EH (cell line): ENCODE data around the gene ME2.
"Not testable (repeated sequence)": the region's sequence is repeated elsewhere in the genome, so short reads cannot be mapped to it uniquely, and the experiment has no call there.

Source experiments
- DNase-seq: peaks from one replicate; pipeline ENCODE4 v3.0.0-alpha.2; 2015; ENCODE audit warnings: low read depth

The ME2 gene

DNA sequence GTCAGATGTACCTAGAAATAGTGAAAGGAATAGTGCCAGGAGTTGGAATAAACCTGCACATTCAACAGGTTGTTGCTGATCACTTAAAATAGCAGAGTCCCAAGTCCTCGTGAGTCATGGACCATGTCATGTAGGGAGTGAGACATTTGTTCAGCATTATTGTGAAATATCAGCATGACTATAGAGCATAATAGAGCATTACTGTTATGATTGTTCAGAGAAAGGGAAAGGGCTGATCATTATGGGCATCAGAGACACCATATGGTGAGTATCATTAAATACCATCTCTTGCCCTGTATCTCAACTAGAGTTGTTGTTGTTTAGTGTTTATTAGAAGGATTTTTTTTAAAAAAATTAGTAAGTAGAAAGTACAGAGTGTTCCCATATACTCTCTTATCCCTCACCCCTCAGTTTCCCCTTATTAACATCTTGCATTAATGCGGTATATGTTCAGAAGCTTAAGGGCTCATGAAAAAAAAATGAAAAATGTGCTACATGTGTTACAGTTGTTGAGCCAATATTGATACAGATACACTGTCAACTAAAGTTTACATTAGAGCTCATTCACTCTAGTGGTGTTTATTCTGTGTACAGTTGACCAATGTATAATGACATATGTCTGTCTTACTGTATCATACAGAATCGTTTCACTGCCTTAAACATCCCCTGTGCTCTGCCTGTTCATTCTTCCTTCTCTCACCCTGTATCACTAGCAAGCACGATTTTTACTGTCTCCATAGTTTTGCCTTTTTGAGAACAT, 94.6 kb downstream of the ME2 start:
- peak; percentile 67 for DNase-seq

DNA sequence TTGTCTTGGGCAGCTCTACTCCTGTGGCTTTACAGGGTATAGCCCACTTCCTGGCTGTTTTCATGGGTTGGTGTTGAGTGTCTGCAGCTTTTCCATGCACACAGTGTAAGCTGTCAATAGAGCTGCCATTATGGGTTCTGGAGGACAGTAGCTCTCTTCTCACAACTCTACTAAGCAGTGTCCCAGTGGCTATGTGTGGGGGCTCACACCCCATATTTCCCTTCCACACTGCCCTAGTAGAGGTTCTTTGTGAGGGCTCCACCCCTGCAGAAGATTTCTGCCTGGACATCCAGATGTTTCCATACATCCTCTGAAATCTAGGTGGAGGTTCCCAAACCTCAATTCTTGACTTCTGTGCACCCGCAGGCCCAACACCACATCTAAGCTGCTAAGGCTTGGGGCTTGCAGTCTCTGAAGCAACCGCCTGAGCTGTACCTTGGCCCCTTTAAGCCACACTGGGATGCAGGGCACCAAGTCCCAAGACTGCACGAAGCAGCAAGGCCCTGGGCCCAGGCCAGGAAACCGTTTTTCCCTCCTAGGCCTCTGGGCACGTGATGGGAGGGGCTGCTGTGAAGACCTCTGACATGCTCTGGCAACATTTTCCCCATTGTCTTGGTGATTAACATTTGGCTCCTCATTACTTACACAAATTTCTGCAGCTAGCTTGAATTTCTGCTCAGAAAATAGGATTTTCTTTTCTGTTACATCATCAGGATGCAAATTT, 98.3 kb downstream of the ME2 start:
- no peak for DNase-seq

DNA sequence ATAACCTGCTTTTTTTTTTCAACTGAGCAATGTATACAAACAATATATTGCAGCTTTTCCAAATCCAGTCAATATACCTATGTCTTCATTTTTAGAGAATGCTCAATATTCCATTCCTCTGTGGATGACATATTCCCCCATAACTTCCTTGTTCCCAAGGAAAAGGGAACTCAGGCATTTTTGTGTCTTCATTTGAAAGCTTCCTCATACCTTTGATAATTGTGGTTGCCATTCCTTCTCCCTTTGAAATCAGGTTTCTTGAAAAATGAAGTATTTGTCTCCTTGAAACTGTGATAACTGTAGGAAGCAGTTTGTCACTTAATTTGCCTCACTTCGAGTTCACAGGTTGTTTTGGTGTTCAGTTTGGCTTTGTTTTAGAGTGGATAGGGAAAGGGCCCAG, 102.5 kb downstream of the ME2 start:
- peak; percentile 46 for DNase-seq

DNA sequence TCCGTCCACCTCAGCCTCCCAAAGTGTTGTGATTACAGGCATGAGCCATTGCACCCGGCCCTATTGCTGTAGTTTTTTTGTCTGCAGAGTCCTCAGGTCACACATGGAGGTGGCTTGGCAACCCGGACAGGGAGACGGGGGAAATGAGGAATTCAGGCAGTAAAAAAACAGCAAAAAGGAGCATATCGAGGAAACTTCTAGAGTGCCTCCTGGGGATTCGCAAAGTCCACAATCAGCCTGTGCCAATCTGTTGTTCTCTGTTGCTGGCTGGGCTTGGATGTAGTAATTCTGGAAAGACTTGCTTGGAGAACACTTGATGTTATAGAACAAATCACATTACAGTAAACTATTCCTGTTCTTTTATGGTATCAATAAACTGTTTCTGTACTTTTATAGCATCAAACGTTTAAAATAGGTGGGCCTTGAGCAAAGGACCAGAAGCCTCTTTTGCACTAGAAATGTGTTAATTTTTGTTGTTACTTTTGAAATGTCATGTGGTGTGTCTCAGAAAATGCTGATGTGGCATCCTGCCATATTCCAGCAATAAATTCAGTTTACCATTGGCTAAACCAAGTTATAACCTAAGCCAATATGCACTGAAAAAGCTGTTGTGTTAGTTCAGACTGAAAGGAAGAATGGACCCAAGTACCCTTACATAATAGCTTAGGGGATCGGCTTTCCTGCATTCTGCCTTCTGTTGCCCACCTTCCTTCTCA, 103.3 kb downstream of the ME2 start:
- no peak for DNase-seq

DNA sequence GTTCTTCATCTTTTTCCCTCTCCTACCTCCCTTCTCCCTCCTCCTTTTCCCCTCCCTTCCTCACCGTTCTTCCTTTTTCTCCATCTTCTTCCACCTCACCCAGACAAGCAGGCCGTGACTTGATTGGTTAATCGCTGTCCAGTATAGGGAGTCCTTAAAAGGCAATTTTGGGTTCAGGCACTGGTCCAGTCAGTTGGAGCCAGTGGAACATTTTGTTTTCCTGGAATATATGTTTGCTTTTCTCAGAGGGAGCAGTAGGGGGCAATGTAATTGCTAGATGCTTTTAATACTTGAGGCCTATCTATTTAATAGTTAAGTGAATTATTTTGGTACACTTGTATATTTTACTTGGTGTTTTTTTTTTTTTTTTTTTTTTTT, 103.9 kb downstream of the ME2 start:
- peak; percentile 30 for DNase-seq

DNA sequence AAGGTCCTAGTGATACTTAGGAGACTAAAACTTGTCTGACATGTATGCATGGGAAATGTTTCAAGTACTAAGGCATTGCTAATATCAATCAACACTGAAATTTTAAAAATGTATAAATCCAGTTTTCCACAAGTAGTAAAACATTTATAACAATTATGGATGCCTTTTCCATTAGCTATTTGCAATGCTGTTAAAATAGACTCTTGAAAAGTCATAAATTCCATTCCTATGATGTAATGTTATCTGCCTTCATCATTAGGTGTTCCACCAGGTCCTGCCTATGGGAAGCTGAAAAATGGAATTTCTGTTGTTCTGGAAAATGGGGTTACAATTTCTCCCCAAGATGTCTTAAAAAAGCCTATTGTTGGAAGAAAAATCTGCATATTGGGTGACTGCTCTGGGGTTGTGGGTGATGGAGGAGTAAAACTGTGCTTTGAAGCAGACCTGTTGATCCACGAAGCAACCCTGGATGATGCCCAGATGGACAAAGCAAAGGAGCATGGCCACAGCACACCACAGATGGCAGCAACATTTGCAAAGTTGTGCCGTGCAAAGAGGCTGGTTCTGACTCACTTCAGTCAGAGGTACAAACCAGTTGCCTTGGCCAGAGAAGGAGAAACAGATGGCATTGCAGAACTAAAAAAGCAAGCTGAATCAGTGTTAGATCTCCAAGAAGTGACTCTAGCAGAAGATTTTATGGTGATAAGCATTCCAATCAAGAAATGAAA, 107.6 kb downstream of the ME2 start:
- DNase-seq, result peak; percentile 84

DNA sequence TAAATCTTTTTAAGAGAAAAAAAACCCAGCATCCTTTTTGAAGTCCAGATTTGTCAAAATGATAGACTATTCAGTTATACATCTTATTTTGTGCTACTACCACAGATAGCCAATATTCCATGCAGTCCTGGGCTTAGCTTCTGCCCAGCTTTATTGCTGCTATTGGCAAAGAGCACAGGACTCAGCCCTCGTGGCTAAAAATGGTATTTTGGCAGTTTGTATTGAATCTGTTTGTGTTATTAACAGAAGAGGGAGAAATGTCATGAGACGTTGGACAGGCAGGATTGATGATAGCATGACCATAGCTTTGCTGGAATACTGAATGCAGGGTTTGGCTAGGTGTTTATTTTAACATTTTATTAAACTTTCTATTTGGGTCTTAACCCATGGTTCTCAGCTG, 108.3 kb downstream of the ME2 start:
- DNase-seq, result no peak

DNA sequence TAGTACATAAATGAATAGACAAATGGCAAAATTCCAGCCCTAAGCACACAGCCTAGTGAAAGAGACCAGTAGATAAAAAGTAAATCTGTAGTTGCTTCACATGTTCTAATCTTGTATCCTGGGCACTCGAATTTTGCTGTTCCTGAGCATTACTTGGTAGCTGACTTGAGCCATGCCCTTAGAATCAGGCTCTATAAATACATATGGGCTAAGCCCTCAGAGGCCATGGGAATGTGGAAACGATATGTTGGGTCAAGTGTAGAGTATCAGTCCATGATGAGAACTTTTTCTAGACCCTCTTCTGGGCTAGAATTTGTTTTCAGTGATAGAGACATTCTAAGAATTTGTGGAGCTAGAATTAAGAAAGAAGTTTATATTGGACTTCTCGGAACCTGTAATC, 110.8 kb downstream of the ME2 start:
- no peak for DNase-seq

DNA sequence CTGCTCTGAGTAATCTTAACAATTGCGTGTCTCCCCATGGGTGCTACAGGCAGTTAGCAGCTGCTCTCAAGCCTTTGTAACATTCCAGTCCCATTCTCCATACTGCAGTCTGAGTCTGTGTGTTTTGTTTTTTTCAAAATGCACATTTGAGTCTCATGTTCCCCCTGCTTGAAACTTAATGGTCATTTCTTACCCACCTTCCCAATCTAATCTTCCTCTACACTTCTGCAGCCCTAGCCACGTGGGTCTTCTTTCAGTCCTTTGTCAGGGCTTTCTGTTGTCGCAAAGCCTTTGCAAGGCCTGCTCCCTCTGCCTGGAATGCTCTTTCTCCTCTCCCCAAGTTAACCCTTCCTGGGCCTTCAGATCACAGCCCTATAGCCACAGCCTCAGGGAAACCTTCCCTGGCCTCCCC, 113.4 kb downstream of the ME2 start:
- no peak for DNase-seq

DNA sequence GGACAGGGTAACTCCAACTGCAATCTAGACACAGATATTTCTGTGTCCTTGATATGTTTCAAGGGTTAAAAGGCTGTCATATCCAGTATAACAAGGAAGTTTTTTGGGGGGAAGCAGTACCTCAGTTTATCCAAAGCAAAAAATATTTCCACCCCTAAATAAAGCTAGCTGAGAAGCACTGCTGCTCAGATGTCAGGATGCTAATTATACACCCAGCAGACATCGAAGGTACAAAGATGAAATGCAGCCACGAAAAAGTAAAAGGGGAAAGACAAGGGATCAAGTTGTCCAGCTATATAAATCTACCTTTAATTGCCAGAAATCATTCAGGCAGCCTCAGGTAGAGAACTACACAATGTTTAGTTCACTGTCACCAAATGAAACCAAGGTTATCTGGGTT, 115.1 kb downstream of the ME2 start:
- no peak for DNase-seq

DNA sequence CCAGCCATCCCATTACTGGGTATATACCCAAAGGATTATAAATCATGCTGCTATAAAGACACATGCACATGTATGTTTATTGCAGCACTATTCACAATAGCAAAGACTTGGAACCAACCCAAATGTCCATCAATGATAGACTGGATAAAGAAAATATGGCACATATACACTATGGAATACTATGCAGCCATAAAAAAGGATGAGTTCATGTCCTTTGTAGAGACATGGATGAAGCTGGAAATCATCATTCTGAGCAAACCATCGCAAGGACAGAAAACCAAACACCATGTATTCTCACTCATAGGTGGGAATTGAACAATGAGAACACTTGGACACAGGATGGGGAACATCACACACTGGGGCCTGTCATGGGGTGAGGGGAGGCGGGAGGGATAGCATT, 124.3 kb downstream of the ME2 start:
- DNase-seq, result not testable (repeated sequence)
